GM10266 (cell line): ENCODE results near the gene JCAD.

Experiments used
- DNase-seq: peaks from one replicate; pipeline ENCODE4 v3.0.0; 2012; ENCODE audit errors: extremely low spot score
- TF ChIP-seq, protein P1 (sequence below): IDR thresholded peaks from 2 replicates; pipeline ENCODE4 v1.5.1; 2012; ENCODE audit warnings: mild to moderate bottlenecking, low read depth; ENCODE audit not compliant: control insufficient read depth, insufficient read depth; ENCODE audit errors: missing control alignments

Gene JCAD

DNA sequence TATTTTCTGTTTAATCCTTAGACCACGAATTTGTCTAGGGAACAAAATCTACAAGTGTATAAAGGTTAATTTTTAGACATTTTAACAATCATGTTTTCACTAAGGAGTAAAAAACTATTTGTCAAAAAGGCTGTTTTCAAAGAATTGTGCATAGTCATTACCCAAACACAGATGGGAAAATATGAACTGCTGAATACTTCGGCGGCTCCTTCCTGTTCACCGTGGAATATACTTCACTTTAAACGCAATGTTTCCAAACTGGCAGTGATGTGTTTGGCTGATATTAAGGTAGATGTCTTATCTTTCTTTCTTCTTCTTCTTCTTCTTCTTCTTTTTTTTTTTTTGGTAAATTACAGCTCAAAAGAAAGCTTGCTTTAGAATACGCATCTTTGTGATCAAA, 41.4 kb downstream of the JCAD start:
- DNase-seq, result no peak
- TF ChIP-seq, protein P1, sequence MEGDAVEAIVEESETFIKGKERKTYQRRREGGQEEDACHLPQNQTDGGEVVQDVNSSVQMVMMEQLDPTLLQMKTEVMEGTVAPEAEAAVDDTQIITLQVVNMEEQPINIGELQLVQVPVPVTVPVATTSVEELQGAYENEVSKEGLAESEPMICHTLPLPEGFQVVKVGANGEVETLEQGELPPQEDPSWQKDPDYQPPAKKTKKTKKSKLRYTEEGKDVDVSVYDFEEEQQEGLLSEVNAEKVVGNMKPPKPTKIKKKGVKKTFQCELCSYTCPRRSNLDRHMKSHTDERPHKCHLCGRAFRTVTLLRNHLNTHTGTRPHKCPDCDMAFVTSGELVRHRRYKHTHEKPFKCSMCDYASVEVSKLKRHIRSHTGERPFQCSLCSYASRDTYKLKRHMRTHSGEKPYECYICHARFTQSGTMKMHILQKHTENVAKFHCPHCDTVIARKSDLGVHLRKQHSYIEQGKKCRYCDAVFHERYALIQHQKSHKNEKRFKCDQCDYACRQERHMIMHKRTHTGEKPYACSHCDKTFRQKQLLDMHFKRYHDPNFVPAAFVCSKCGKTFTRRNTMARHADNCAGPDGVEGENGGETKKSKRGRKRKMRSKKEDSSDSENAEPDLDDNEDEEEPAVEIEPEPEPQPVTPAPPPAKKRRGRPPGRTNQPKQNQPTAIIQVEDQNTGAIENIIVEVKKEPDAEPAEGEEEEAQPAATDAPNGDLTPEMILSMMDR, result no peak

DNA sequence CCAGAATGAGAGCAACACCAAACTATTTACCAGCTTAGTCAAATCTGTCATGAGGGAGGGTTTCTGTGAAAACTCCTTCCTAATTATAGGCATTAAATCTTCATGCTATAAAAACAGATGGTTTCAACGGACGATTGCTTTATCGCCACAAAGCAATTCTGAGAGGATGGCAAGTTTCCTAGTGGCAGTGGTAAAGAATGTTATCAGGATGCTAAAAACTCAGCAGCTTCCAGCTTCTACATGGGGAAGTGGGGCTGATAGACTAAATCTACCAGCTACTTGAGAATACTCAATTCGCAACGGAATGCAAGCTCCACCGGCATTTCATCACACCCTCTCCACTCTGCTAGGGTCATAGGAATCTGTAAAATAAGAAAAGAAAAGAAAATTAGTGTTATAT, 41.8 kb downstream of the JCAD start:
- TF ChIP-seq, protein P1, result no peak
- DNase-seq, result no peak

GRCh38 chr10:30014511-30014910, 44.9 kb downstream of the JCAD start:
- DNase-seq, result no peak
- TF ChIP-seq, protein P1, result no peak

- TF ChIP-seq, protein P1, result no peak
- no peak for DNase-seq
Observed at GRCh38 chr10:30013757-30014156, 45.6 kb downstream of the JCAD start.

DNA sequence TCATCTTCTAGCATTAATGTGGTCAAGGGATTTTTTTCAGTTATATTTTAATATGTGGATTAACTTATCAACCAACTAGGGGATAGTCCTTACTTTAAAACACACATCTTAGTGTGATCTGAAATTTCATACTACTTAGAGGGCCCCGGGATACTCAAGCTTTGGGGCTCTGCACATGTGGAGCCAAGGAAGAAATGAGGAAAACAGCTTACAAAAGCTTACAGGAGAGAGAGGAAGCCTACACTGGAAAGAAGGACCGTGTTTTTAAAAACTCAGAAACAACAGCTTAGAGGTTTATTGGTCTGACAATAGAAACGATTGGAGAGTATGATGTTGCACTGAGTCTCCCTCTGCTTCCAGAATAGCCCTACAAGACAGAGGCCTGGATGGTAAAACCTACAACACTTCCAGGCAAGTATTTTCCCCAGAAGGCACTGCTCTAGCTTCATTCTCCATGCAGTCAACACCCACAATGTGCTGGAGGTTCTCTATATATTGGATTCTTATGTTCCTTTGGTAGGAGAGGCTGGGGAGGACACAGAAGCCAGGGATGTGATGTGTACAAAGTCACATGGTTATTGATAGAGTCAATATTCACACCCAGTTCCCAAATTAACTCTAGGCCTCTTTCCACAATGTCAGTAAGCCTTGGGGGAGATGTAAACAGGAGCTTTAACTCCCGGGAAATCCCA, 47.3 kb downstream of the JCAD start:
- no peak for DNase-seq
- TF ChIP-seq, protein P1, result no peak

GRCh38 chr10:30011396-30011795, 48.0 kb downstream of the JCAD start:
- TF ChIP-seq, protein P1, result no peak
- DNase-seq, result no peak

DNA sequence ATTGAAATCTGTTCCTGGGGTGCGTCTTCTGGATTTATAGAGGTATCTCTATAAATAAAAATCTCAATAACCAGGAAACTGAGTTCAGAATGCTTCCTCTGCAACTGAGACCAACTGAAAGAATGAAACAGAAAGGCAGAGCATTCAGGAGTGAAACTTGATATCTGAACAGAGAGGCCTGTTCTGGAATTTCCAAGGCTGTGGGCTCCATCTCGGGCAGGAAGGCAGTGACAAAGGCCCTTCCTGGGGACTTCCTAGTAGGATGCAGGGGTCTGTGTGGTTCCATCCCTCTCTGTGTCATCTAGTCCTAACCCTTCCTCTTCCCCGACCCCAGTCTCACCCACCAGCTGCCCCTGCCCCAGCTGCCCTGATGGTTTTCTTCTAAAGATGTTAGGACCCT, 52.0 kb downstream of the JCAD start:
- DNase-seq, result no peak
- TF ChIP-seq, protein P1, result no peak
